ENCODE measurements around the gene ZMYND8.

GRCh38 chr20:47305667-47306066, 50.8 kb downstream of the ZMYND8 start:
- TF ChIP-seq CTCF (conservative IDR thresholded peaks at IDR 0.05 in 1 of 2, IDR thresholded peaks at IDR 0.05 in 1 of 2; ENCODE audit: extremely low read depth in 1 of 2, insufficient read depth in 1 of 2, low read depth in 1 of 2, low read length in 2 of 2), result no peak
- TF ChIP-seq EZH2 (IDR thresholded peaks at IDR 0.05; ENCODE audit: borderline replicate concordance, low read length), result no peak
